Retinal pigment epithelial cell (primary cell): ENCODE results near the gene JMJD7.

Experiments used
- DNase-seq: peaks from one replicate; pipeline ENCODE4 v3.0.0-alpha.2; 2010; ENCODE audit warnings: low read depth
- H3K4me3 ChIP-seq: 2 replicates; pipeline ENCODE4 v1.5.1; 2011; ENCODE audit warnings: mild to moderate bottlenecking, low read length, control low read depth, moderate library complexity
- CTCF ChIP-seq: conservative IDR thresholded peaks from 2 replicates; pipeline ENCODE4 v1.5.1; 2011; ENCODE audit warnings: low read depth, low read length, control low read depth, inconsistent platforms

The JMJD7 gene

GRCh38 chr15:41842229-41842628, 14.3 kb downstream of the JMJD7 start:
- no peak overlapping the region for H3K4me3 ChIP-seq
- DNase-seq, result no peak
- TF ChIP-seq CTCF, result no peak

- no peak for TF ChIP-seq CTCF
- H3K4me3 ChIP-seq, result no peak overlapping the region
- DNase-seq, result no peak
Measured at GRCh38 chr15:41843571-41843970, 15.7 kb downstream of the JMJD7 start.

- DNase-seq, result no peak
- H3K4me3 ChIP-seq, result no peak overlapping the region
- no peak for TF ChIP-seq CTCF
Measured at GRCh38 chr15:41844814-41845213, 16.9 kb downstream of the JMJD7 start.

- no peak overlapping the region for H3K4me3 ChIP-seq
- no peak for DNase-seq
- TF ChIP-seq CTCF, result no peak
Measured at GRCh38 chr15:41847206-41847605, 19.3 kb downstream of the JMJD7 start.

GRCh38 chr15:41847981-41848380, 20.1 kb downstream of the JMJD7 start:
- no peak for TF ChIP-seq CTCF
- DNase-seq, result no peak
- H3K4me3 ChIP-seq, result no peak overlapping the region

- TF ChIP-seq CTCF, result no peak
- no peak overlapping the region for H3K4me3 ChIP-seq
- DNase-seq, result no peak
Measured at GRCh38 chr15:41848631-41849030, 20.7 kb downstream of the JMJD7 start.

GRCh38 chr15:41849204-41849603, 21.3 kb downstream of the JMJD7 start:
- no peak for DNase-seq
- no peak overlapping the region for H3K4me3 ChIP-seq
- TF ChIP-seq CTCF, result no peak
